Renal cortical epithelial cell (primary cell): Measurements from ENCODE around the gene PLEKHA6. TPM values are rescaled to one million over a fixed set of nuclear protein-coding genes. Genes with fewer than 3 reads are reported as not detected.

Experiments used
- DNase-seq: peaks from one replicate; pipeline ENCODE4 v3.0.0-alpha.2; 2011; ENCODE audit warnings: low read depth
- total RNA-seq: library from RNA; depleted of rRNA; stranded (reverse); fragments of >200 nt; gene quantifications from 2 replicates; pipeline ENCODE4 v1.2.3, GENCODE V29; 2014

Gene PLEKHA6
- total RNA-seq, 1 donor from 2014 or later = 26.8 TPM

DNA sequence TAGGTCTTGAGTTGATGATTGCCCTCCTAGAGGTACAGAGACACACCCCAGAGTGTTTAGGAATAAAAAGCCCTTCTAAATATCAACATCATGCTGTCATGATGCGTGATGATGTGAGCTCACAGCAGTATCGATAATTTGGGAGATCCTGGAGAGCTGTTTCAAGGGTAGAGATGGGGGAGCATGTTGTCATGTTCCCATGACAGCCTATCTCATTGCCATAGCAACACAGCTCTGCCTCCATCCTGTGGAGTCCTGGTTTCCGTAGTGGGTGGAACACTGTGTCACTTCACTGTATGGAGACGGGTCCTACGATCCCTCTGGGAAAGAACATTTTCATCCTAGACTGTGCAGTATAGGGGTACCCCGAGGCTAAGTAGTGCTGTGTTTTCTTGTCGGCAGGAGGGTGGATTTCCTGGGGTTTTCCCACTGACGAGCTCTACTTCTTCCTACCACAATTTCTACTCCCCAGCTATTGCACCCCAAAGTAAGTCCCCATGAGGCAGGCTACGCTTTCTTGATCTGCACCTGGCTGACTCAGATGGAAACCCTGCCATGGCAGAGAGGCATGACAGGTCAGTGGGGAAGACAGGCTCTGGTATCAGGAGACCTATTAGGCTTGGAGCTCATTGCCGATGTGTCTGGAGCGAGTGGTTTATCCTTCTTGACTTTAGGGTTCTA is 170.6 kb downstream of the PLEKHA6 start:
- no peak for DNase-seq

DNA sequence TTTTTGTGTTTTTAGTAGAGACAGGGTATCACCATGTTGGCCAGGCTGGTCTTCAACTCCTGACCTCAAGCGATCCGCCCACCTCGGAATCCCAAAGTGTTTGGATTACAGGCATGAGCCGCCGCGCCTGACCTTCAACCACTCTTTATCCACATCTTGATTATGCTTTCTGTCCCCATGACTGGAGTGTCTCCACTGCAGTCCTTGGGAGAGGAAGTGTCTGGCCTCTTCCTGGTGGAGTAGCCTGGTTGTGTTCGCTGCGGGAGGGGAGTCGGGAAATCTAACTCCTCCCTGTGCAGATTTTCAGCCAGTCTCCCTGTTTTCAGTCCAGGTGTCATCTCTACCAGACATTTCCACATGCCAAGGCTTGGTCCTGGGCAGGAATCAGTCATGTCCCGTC is 173.1 kb downstream of the PLEKHA6 start:
- no peak for DNase-seq

DNA sequence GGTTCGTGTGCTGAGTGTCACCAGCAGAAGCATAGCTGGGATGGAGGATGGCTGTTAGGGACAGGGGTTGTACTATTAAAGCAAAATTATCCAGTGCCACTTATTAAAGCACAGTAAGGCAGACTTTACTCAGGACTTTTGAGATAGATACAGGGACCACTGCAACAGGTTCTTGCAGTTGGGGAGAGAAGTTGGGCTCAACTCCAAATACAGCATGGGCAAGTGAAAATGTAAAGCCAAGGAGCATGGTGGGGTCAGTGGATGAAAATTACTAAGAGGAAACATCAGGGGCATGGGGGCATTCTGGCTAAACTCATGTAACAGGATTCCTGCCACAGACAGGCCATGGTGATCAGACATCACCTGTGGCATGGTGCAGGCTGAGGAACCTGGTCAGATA is 178.6 kb downstream of the PLEKHA6 start:
- no peak for DNase-seq

- no peak for DNase-seq
Measured at GRCh38 chr1:204180133-204180532, 179.6 kb downstream of the PLEKHA6 start.

DNA sequence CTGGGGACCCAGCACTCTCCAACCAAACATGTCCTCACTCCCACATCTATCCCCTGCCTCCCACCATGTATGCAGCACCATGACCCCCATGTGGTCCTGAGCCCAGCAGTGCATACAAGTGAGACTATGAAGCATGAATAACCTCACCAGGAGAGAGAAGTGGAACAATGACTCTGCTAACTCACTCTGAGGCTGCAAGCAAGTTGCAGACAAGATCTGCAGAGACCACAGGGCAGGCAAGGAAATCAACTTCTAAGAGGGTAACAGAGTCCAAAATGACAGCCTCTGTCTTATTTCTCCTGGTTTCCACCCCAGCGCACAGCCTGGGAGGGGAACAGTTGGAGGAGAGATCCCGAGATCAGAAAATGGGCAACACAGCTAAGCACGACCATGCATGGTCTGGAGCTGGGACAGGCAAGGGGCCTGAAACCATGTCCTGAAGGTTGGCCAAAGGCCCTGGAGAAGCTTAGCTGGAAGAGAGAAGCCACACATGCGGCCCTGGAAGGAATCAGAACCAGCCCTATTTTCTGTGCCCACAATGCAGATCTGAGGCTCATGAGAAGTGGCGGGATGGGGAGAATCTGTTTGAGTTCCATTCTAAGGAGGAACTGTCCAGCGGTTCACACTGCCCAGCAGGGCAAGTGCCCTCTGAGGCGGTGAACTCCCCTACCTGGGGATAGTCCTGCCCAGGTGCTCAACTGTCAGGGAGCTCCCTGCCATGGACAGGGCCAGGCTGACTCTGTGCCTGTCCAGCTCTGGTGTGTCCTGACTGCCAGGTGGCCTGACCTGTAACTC is 181.0 kb downstream of the PLEKHA6 start:
- no peak for DNase-seq

DNA sequence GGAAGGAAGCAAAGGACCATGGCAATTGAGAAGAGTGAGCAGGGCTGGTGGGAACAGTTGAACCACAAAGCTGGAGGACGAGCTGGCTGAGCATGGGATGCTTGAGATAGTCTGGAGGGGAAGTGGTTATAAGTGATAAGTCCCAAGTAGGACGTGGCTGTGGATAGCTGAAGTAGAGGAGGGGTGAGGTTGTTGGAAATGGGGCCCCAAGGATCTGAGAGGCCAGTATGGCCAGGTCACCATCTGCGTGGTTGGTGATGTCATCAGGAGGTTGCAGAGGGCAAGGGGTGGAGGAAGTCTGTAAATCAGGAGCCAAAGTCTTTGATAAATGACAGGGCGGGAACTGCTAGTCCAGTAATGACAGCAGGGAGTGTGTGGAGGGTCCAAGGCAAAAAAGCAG is 182.6 kb downstream of the PLEKHA6 start:
- no peak for DNase-seq

DNA sequence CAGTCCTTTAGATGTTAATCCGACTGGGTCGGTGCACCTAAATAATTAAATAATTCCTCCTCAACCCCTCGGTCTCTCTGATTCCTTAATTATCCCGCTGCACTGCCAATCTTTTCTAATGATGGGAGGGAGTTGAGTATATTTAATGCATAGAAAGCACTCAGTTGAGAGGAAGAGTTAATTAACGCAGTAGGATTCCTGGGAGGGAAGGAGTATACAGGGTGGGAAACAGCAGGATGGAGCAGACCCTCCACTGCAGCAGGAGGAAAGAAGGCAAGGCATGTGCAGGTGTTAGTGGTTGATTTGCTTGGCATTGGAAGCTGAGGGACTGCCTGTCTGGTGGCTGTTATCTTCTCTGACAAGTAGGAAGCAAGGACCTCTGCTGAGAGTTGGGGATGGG is 183.7 kb downstream of the PLEKHA6 start:
- DNase-seq = no peak

DNA sequence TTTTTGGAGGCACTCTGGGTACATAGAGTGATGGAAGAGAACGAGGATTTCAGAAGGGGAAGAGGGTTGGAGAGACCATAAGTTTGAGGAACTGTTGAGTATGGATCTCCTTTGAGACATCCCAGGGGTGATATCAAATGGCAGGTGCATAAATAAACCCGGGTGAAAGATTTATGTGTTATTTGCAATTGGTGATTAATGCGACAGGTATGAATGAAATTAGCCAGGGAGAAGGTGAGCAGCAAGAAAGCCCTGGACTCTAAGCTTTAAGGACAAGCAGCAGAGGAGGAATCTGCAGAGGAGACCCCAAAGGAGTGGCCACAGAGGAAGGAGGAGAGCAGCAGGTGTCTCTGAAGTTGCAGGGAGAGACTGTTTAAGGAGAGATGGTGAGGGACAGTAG is 184.8 kb downstream of the PLEKHA6 start:
- DNase-seq = peak; percentile 22

GRCh38 chr1:204172404-204173029 is 187.2 kb downstream of the PLEKHA6 start:
- no peak for DNase-seq

DNA sequence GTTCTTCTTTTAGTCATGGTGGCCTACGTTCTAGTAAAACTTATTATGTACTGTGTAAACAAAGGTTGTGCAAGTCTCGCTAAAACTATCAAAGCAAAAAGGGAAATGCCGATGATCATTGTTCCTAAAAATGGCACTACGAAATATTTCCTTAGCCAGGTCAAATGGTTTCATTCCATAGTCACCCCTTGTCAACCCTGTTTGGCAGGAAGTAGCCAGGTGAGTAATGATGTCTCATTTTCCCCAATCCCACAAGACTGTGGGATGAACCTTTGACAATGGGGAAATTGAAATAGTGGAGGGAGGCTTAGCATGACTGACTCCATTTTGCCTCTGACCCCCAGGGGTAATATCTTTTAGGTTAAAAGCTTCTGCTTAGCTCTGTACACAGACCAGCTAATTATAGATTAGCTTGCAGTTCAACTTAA is 188.0 kb downstream of the PLEKHA6 start:
- DNase-seq = peak; percentile 97

- no peak for DNase-seq
Measured at GRCh38 chr1:204170494-204171155, 189.1 kb downstream of the PLEKHA6 start.

- no peak for DNase-seq
Measured at GRCh38 chr1:204169858-204170257, 189.9 kb downstream of the PLEKHA6 start.

Other genes starting within 250 kb of the PLEKHA6 start
- 21.7 and 22.7 TPM in 2 replicates for gene ETNK2, start 207.9 kb downstream of the PLEKHA6 start, total RNA-seq
- gene REN, start 193.6 kb downstream of the PLEKHA6 start, total RNA-seq = not detected in 2 replicates
- gene KISS1, start 163.4 kb downstream of the PLEKHA6 start, total RNA-seq = 0.52 TPM in 1 of 2 replicates, not detected in the other
- 0.75 and 2.3 TPM in 2 replicates for gene GOLT1A, start 145.9 kb downstream of the PLEKHA6 start, total RNA-seq
- gene PPP1R15B, start 51.9 kb upstream of the PLEKHA6 start, total RNA-seq = 34.9 and 46.9 TPM in 2 replicates
- 1.9 and 9.7 TPM in 2 replicates for gene PIK3C2B, start 134.9 kb upstream of the PLEKHA6 start, total RNA-seq
- gene MDM4, start 156.5 kb upstream of the PLEKHA6 start, total RNA-seq = 13.7 and 44.5 TPM in 2 replicates